Measurements from ENCODE around the gene CH25H. TPM values are rescaled to one million over a fixed set of nuclear protein-coding genes. Genes with fewer than 3 reads are reported as not detected.
A peak's percentile ranks its signal among the peaks of the same experiment; 100 is the strongest.

The CH25H gene
- total and polyA plus RNA-seq, 12 donors: 0.23 to 8.8 (median 0.52) TPM; not detected in 1

GRCh38 chr10:89241026-89241425 lies 33.9 kb upstream of the CH25H start:
- WGBS, 2 donors: 92 to 96% methylated on average over 3 of the region's 3 CpGs
- Histone ChIP-seq H3K9me3 (no peaks in the 10 kb centered on the region), H3K27ac (peak overlapping the region in 1 of 10 donors; percentile 76), H3K4me1 (peaks cover 0 to 59% (median 23%) of the 10 kb centered on the region in 9 donors), H3K36me3 (peaks cover 0 to 41% (median 0%) of the 10 kb centered on the region in 9 donors), H3K27me3 (no peaks in the 10 kb centered on the region), H3K4me3 (no peak overlapping the region)
- TF ChIP-seq CTCF (IDR thresholded peaks at IDR 0.05): no peak
- DNase-seq (no peak), ATAC-seq (no peak)
- intact Hi-C loops (cut with DNase I): no loop called here

GRCh38 chr10:89240519-89240918 lies 33.4 kb upstream of the CH25H start:
- intact Hi-C loops (cut with DNase I): no loop called here
- peaks cover 0 to 64% (median 23%) of the 10 kb centered on the region in 9 donors for H3K4me1 ChIP-seq
- 86 to 88% methylated on average over 3 of the region's 3 CpGs for WGBS, 2 donors
- no peak for TF ChIP-seq CTCF (IDR thresholded peaks at IDR 0.05)
- no peaks in the 10 kb centered on the region for H3K9me3 ChIP-seq
- peaks cover 0 to 36% (median 0%) of the 10 kb centered on the region in 9 donors for H3K36me3 ChIP-seq
- no peak for DNase-seq
- H3K27me3 ChIP-seq: no peaks in the 10 kb centered on the region
- no peak overlapping the region for H3K4me3 ChIP-seq
- peak overlapping the region in 1 of 10 donors; percentile 76 for H3K27ac ChIP-seq
- no peak for ATAC-seq

DNA sequence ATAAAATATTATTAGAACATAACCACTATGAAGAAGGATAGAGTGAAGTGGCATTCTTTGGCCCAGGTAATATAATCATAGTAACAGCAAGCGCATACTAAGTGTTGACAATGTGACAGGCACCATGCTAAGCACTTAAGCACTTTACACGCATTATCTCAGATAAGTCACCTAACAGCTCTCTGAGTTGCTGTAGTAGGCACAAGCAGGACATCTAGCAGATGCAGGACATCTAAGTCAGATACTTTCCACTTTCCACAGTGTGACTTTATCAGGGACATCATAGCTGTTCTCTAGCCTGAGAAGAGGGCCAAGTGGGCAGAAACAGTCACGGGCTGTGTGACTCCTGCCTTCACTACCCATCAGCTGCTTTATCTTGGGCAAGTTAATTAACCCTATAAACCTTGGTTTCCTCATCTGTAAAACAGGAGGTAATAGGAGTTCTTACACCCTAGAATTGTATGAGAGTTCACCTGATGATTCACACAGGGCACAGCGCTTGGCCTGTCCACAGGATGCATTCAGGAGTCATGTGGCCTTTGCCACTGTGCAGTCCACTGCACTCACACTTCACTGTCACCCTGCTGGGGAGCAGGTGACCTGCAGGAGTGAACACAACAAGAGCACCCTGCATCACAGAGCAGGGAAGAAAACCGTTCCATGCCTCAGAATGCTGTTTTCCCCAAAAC lies 32.0 kb upstream of the CH25H start:
- no peak overlapping the region for H3K4me3 ChIP-seq
- no peak overlapping the region for H3K27ac ChIP-seq
- H3K36me3 ChIP-seq: peaks cover 0 to 31% (median 0%) of the 10 kb centered on the region in 9 donors
- no peaks in the 10 kb centered on the region for H3K9me3 ChIP-seq
- WGBS, 2 donors: 54 to 68% methylated on average over 5 of the region's 5 CpGs
- peaks cover 0 to 71% (median 23%) of the 10 kb centered on the region in 9 donors for H3K4me1 ChIP-seq
- TF ChIP-seq CTCF (IDR thresholded peaks at IDR 0.05): peak in 1 of 9 donors; percentile 13
- no peaks in the 10 kb centered on the region for H3K27me3 ChIP-seq
- DNase-seq (no peak), ATAC-seq (peak in 7 of 8 donors; percentile 16 to 88 (median 61))
- intact Hi-C loops (cut with DNase I): no loop called here

DNA sequence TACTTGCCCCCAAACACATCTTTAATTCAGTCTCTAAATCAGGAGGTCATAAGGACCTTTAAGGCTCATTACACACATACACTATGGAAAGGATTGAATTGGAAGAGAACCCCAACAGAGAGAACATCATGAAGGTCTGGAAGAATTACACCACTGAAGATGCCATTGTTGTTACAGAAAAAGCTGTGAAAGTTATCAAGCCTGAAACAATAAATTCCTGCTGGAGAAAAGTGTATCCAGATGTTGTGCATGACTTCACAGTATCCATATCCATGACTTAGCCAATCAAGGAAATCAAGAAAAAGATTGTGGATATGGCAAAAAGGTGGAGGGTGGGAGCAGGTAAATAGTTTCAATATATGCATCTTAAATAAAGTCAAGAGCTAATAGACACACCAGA lies 30.7 kb upstream of the CH25H start:
- no peak overlapping the region for H3K4me3 ChIP-seq
- no peak for ATAC-seq
- peaks cover 0 to 60% (median 15%) of the 10 kb centered on the region in 9 donors for H3K4me1 ChIP-seq
- DNase-seq: no peak
- no peaks in the 10 kb centered on the region for H3K9me3 ChIP-seq
- no peaks in the 10 kb centered on the region for H3K27me3 ChIP-seq
- no peak overlapping the region for H3K27ac ChIP-seq
- intact Hi-C loops (cut with DNase I): no loop called here
- TF ChIP-seq CTCF (IDR thresholded peaks at IDR 0.05): no peak
- peaks cover 0 to 33% (median 0%) of the 10 kb centered on the region in 9 donors for H3K36me3 ChIP-seq

Data from heart right ventricle (tissue), 16 donors.